HepG2 (cell line): ENCODE measurements around the gene C19orf73. TPM values are rescaled to one million over a fixed set of nuclear protein-coding genes. Genes with fewer than 3 reads are reported as not detected.
A peak's percentile ranks its signal among the peaks of the same experiment; 100 is the strongest.

Experiments
- ARNTL ChIP-seq: sonication (generic); formaldehyde crosslinking; IDR thresholded peaks from 2 replicates; pipeline ENCODE4 v1.4.0; 2020; ENCODE audit warnings: mild to moderate bottlenecking, missing genetic modification reagents
- CEBPG ChIP-seq: IDR thresholded peaks from 2 replicates; pipeline ENCODE4 v1.6.1; 2016
- ETV6 ChIP-seq: sonication (generic); formaldehyde crosslinking; conservative IDR thresholded peaks from 2 replicates; pipeline ENCODE4 v1.4.0; 2020; ENCODE audit warnings: missing genetic modification reagents
- FUBP1 ChIP-seq: sonication (generic); formaldehyde crosslinking; IDR thresholded peaks from 2 replicates; pipeline ENCODE4 v1.5.1; 2020; ENCODE audit warnings: missing genetic modification reagents, mild to moderate bottlenecking, borderline replicate concordance
- GRHL1 ChIP-seq: sonication (generic); formaldehyde crosslinking; conservative IDR thresholded peaks from 2 replicates; pipeline ENCODE4 v1.8.0; 2022; ENCODE audit warnings: missing genetic modification reagents
- NFE2L1 ChIP-seq: sonication (generic); formaldehyde crosslinking; IDR thresholded peaks from 2 replicates; pipeline ENCODE4 v1.4.0; 2020; ENCODE audit warnings: missing genetic modification reagents, mild to moderate bottlenecking, borderline replicate concordance
- PAX8 ChIP-seq: sonication (generic); formaldehyde crosslinking; IDR thresholded peaks from 2 replicates; pipeline ENCODE4 v1.8.0; 2022; ENCODE audit warnings: mild to moderate bottlenecking, missing genetic modification reagents, borderline replicate concordance
- SIX4 ChIP-seq: sonication (generic); formaldehyde crosslinking; IDR thresholded peaks from 2 replicates; pipeline ENCODE4 v1.4.0; 2020; ENCODE audit warnings: missing genetic modification reagents
- SP4 ChIP-seq: sonication (generic); formaldehyde crosslinking; IDR thresholded peaks from 2 replicates; pipeline ENCODE4 v1.8.1; 2023; ENCODE audit warnings: mild to moderate bottlenecking, missing genetic modification reagents
- TRAFD1 ChIP-seq: sonication (generic); formaldehyde crosslinking; IDR thresholded peaks from 2 replicates; pipeline ENCODE4 v1.5.1; 2020; ENCODE audit warnings: missing genetic modification reagents, mild to moderate bottlenecking, borderline replicate concordance
- TRIM24 ChIP-seq: sonication (generic); formaldehyde crosslinking; IDR thresholded peaks from 2 replicates; pipeline ENCODE4 v1.8.0; 2022; ENCODE audit warnings: mild to moderate bottlenecking, missing genetic modification reagents
- ZBTB25 ChIP-seq: IDR thresholded peaks from 2 replicates; pipeline ENCODE4 v1.6.1; 2018; ENCODE audit warnings: missing genetic modification reagents
- ZNF282 ChIP-seq: fragments of 450-650 bp; IDR thresholded peaks from 2 replicates; pipeline ENCODE4 v1.6.1; 2018; ENCODE audit not compliant: partially characterized antibody
- ZNF333 ChIP-seq: sonication (generic); formaldehyde crosslinking; IDR thresholded peaks from 2 replicates; pipeline ENCODE4 v1.4.0; 2020; ENCODE audit warnings: mild to moderate bottlenecking, missing genetic modification reagents, borderline replicate concordance
- ZNF609 ChIP-seq: sonication (generic); formaldehyde crosslinking; IDR thresholded peaks from 2 replicates; pipeline ENCODE4 v1.4.0; 2020; ENCODE audit warnings: mild to moderate bottlenecking, missing genetic modification reagents, borderline replicate concordance
- ZNF691 ChIP-seq: sonication (generic); formaldehyde crosslinking; IDR thresholded peaks from 2 replicates; pipeline ENCODE4 v1.4.0; 2020; ENCODE audit warnings: missing genetic modification reagents, low read depth, mild to moderate bottlenecking, borderline replicate concordance
- polyA plus RNA-seq, 8 experiments: library from polyadenylated mRNA; depleted of rRNA in 3 of 8; stranded (reverse) in 7 of 8; unstranded in 1 of 8; fragments of >200 nt; fragmentation: Illumina TruSeq in 4 of 8; extraction: Trizol in 4 of 8; gene quantifications; 2 replicates each; pipeline versions ENCODE4 v1.2.1 to v1.2.3, GENCODE V29; 2011 to 2016; ENCODE audit warnings: low read depth in 4 of 8, missing spikeins in 1 of 8, mixed read lengths in 1 of 8; ENCODE audit not compliant: insufficient read depth in 1 of 8
- total RNA-seq, 5 experiments: library from RNA; depleted of rRNA; stranded (reverse); fragments of >200 nt; fragmentation: Illumina TruSeq; extraction: Trizol; gene quantifications; 2 replicates each; pipeline ENCODE4 v1.2.3, GENCODE V29; 2016; ENCODE audit warnings: low read depth in 1 of 5

The C19orf73 gene
- total and polyA plus RNA-seq, 2 of the 13 experiments (the other 11 are each of a cell fraction or from before 2014, with no cell fraction given), result 1.4 to 1.5 TPM

- TF ChIP-seq ZNF609 (CRISPR knock-in tag) (no peak), SIX4 (CRISPR knock-in tag) (no peak), TRIM24 (CRISPR knock-in tag) (no peak), NFE2L1 (CRISPR knock-in tag) (no peak), TRAFD1 (no peak), ETV6 (CRISPR knock-in tag) (no peak; the same call in 1 of the 2 replicates), ZNF333 (no peak), ZNF282 (no peak), ARNTL (no peak), ZNF691 (no peak), CEBPG (CRISPR knock-in tag) (0 out of 2 replicates have a peak, but pooled peaks have one; percentile 14), GRHL1 (CRISPR knock-in tag) (no peak), FUBP1 (CRISPR knock-in tag) (no peak), SP4 (CRISPR knock-in tag) (peak; percentile 95), ZBTB25 (CRISPR knock-in tag) (no peak), PAX8 (CRISPR knock-in tag) (no peak)
Measured at GRCh38 chr19:49113762-49114629, 4.9 kb downstream of the C19orf73 start, which contains the start of gene LIN7B (continued).
